ENCODE data around the gene ZNF385C. TPM values are rescaled to one million over a fixed set of nuclear protein-coding genes. Genes with fewer than 3 reads are reported as not detected.

The ZNF385C gene
- total RNA-seq, 1 donor from 2014 or later, result 1.2 TPM

- no peak for DNase-seq (ENCODE audit: low spot score)
These were observed 47.3 kb downstream of the ZNF385C start for GRCh38 chr17:42051013-42051400.

- peak; percentile 54 for DNase-seq (ENCODE audit: low spot score)
These were observed 47.8 kb downstream of the ZNF385C start, which contains the start of gene C17orf113 for GRCh38 chr17:42050393-42051012. Gene C17orf113 (minus strand): TSS chr17:42050601. CDS start chr17:42043376, 7,225 bp downstream.

- no peak for DNase-seq (ENCODE audit: low spot score)
These were observed 48.4 kb downstream of the ZNF385C start for GRCh38 chr17:42049834-42050392.

GRCh38 chr17:42047343-42047742 is 50.9 kb downstream of the ZNF385C start:
- DNase-seq (ENCODE audit: low spot score), result no peak

GRCh38 chr17:42045719-42046118 is 52.6 kb downstream of the ZNF385C start:
- no peak for DNase-seq (ENCODE audit: low spot score)

GRCh38 chr17:42042598-42043319 is 55.5 kb downstream of the ZNF385C start:
- DNase-seq (ENCODE audit: low spot score), result no peak

- DNase-seq (ENCODE audit: low spot score), result no peak
These were observed 56.7 kb downstream of the ZNF385C start for GRCh38 chr17:42041619-42042018.

- no peak for DNase-seq (ENCODE audit: low spot score)
These were observed 57.5 kb downstream of the ZNF385C start for GRCh38 chr17:42040818-42041217.

GRCh38 chr17:42039794-42040763 is 58.2 kb downstream of the ZNF385C start:
- DNase-seq (ENCODE audit: low spot score), result no peak

- DNase-seq (ENCODE audit: low spot score), result no peak
These were observed 59.9 kb downstream of the ZNF385C start for GRCh38 chr17:42038221-42038973.

GRCh38 chr17:42034059-42034458 is 64.2 kb downstream of the ZNF385C start:
- no peak for DNase-seq (ENCODE audit: low spot score)

- no peak for DNase-seq (ENCODE audit: low spot score)
These were observed 66.7 kb downstream of the ZNF385C start for GRCh38 chr17:42031584-42031983.

- no peak for DNase-seq (ENCODE audit: low spot score)
These were observed 69.5 kb downstream of the ZNF385C start for GRCh38 chr17:42028791-42029127.

GRCh38 chr17:42027961-42028790 is 70.1 kb downstream of the ZNF385C start:
- no peak for DNase-seq (ENCODE audit: low spot score)

GRCh38 chr17:42027590-42027889 is 70.7 kb downstream of the ZNF385C start:
- DNase-seq (ENCODE audit: low spot score), result no peak

- DNase-seq (ENCODE audit: low spot score), result peak; percentile 44
These were observed 71.2 kb downstream of the ZNF385C start for GRCh38 chr17:42026857-42027589.

- DNase-seq (ENCODE audit: low spot score), result no peak
These were observed 72.3 kb downstream of the ZNF385C start for GRCh38 chr17:42025936-42026335.

- DNase-seq (ENCODE audit: low spot score), result no peak
These were observed 73.1 kb downstream of the ZNF385C start for GRCh38 chr17:42025191-42025579.

GRCh38 chr17:42023524-42024349 is 74.5 kb downstream of the ZNF385C start:
- peak; percentile 32 for DNase-seq (ENCODE audit: low spot score)

Measured in umbilical cord (tissue), 2 donors.